HEK293 (cell line): Measurements from ENCODE around the gene GPR180.
A peak's percentile ranks its signal among the peaks of the same experiment; 100 is the strongest.

ENCODE experiments used
- CTCF ChIA-PET: fragments of 350-600 bp; formaldehyde crosslinking; extraction: SDS; loops from one replicate; lab custom pipeline; 2021; ENCODE audit warnings: antibody characterized with exemption; lab: Yijun Ruan, JAX
- POLR2A ChIA-PET: fragments of 300-600 bp; formaldehyde crosslinking; extraction: SDS; loops from one replicate; lab custom pipeline; 2020; ENCODE audit warnings: antibody characterized with exemption, inconsistent platforms; lab: Yijun Ruan, JAX
- H3K27ac ChIP-seq: fragments of 200-500 bp; sonication (Bioruptor generic); 2 replicates; pipeline ENCODE4 v1.5.1; 2014; ENCODE audit warnings: low read depth, low read length, control low read depth, inconsistent platforms; ENCODE audit errors: extremely low read depth
- H3K36me3 ChIP-seq, 2 experiments: fragments of 200-500 bp in 1 of 2; sonication (Bioruptor generic) in 1 of 2; 1 replicate in 1 of 2; 2 replicates in 1 of 2; pipeline ENCODE4 v1.5.1; 2014 to 2017; ENCODE audit warnings: inconsistent platforms in 2 of 2, low read length in 2 of 2; ENCODE audit not compliant: control insufficient read depth in 2 of 2, insufficient read depth in 1 of 2
- H3K4me1 ChIP-seq: fragments of 200-500 bp; sonication (Bioruptor generic); 2 replicates; pipeline ENCODE4 v1.5.1; 2014; ENCODE audit warnings: mild to moderate bottlenecking, low read length, inconsistent platforms; ENCODE audit not compliant: control insufficient read depth, insufficient read depth
- H3K4me3 ChIP-seq: 2 replicates; pipeline ENCODE4 v1.5.1; 2011; ENCODE audit warnings: low read depth, mild to moderate bottlenecking, control low read depth, low read length, moderate library complexity
- H3K9me3 ChIP-seq: fragments of 200-500 bp; sonication (Bioruptor generic); 2 replicates; pipeline ENCODE4 v1.5.1; 2014; ENCODE audit warnings: low read depth, low read length, inconsistent platforms; ENCODE audit not compliant: control insufficient read depth, insufficient read depth
- HOXD13 ChIP-seq: sonication (generic); formaldehyde crosslinking; IDR thresholded peaks from 2 replicates; pipeline ENCODE4 v1.8.0; 2022; ENCODE audit warnings: missing genetic modification reagents, borderline replicate concordance
- SCRT2 ChIP-seq: fragments of 450-650 bp; formaldehyde crosslinking; IDR thresholded peaks from 2 replicates; pipeline ENCODE4 v1.5.1; 2016; ENCODE audit warnings: missing biosample characterization, missing genetic modification characterization
- YY1 ChIP-seq: fragments of 450-650 bp; formaldehyde crosslinking; IDR thresholded peaks from 2 replicates; pipeline ENCODE4 v1.5.1; 2018; ENCODE audit warnings: missing biosample characterization, missing genetic modification characterization
- ZNF157 ChIP-seq: fragments of 450-650 bp; formaldehyde crosslinking; IDR thresholded peaks from 2 replicates; pipeline ENCODE4 v1.5.1; 2016; ENCODE audit warnings: missing biosample characterization, missing genetic modification characterization
- ZNF248 ChIP-seq: fragments of 450-650 bp; formaldehyde crosslinking; IDR thresholded peaks from 2 replicates; pipeline ENCODE4 v1.5.1; 2017; ENCODE audit warnings: missing biosample characterization, missing genetic modification characterization
- ZNF341 ChIP-seq: fragments of 450-650 bp; formaldehyde crosslinking; IDR thresholded peaks from 2 replicates; pipeline ENCODE4; 2016; ENCODE audit warnings: low read depth, missing biosample characterization, missing genetic modification characterization
- ZNF558 ChIP-seq: fragments of 450-650 bp; formaldehyde crosslinking; IDR thresholded peaks from 2 replicates; pipeline ENCODE4 v1.5.1; 2016; ENCODE audit warnings: missing biosample characterization, missing genetic modification characterization
- ZNF654 ChIP-seq: fragments of 450-650 bp; formaldehyde crosslinking; IDR thresholded peaks from 2 replicates; pipeline ENCODE4 v1.5.1; 2016; ENCODE audit warnings: low read depth, missing biosample characterization, missing genetic modification characterization
- ZNF660 ChIP-seq: fragments of 450-650 bp; IDR thresholded peaks from 2 replicates; pipeline ENCODE4 v1.5.1; 2018; ENCODE audit warnings: missing biosample characterization, mild to moderate bottlenecking, missing genetic modification characterization
- ZNF776 ChIP-seq: fragments of 450-650 bp; formaldehyde crosslinking; IDR thresholded peaks from 2 replicates; pipeline ENCODE4 v1.5.0; 2017; ENCODE audit warnings: missing biosample characterization, missing genetic modification characterization, borderline replicate concordance
- ZNF837 ChIP-seq: fragments of 450-650 bp; formaldehyde crosslinking; IDR thresholded peaks from 2 replicates; pipeline ENCODE4 v1.5.1; 2016; ENCODE audit warnings: missing biosample characterization, missing genetic modification characterization
- ZSCAN23 ChIP-seq: fragments of 450-650 bp; formaldehyde crosslinking; IDR thresholded peaks from 2 replicates; pipeline ENCODE4 v1.5.1; 2016; ENCODE audit warnings: missing biosample characterization, missing genetic modification characterization
- ZXDB ChIP-seq: fragments of 450-650 bp; formaldehyde crosslinking; IDR thresholded peaks from 2 replicates; pipeline ENCODE4 v1.5.1; 2016; ENCODE audit warnings: missing biosample characterization, missing genetic modification characterization
- TF ChIP-seq, protein P1 (sequence below): fragments of 450-650 bp; formaldehyde crosslinking; IDR thresholded peaks from 2 replicates; pipeline ENCODE4 v1.5.1; 2016; ENCODE audit warnings: missing biosample characterization, missing genetic modification characterization, low read depth
- TF ChIP-seq, protein P2 (sequence below): fragments of 450-650 bp; formaldehyde crosslinking; conservative IDR thresholded peaks from 2 replicates; pipeline ENCODE4 v1.5.1; 2016; ENCODE audit warnings: low read depth, missing biosample characterization, missing genetic modification characterization
- TF ChIP-seq, protein P3 (sequence below): fragments of 450-650 bp; formaldehyde crosslinking; IDR thresholded peaks from 2 replicates; pipeline ENCODE4 v1.5.0; 2017; ENCODE audit warnings: missing biosample characterization, missing genetic modification characterization, borderline replicate concordance
- TF ChIP-seq, protein P4 (sequence below): fragments of 450-650 bp; formaldehyde crosslinking; IDR thresholded peaks from 2 replicates; pipeline ENCODE4 v1.5.1; 2016; ENCODE audit warnings: missing biosample characterization, missing genetic modification characterization
- TF ChIP-seq, protein P5 (sequence below): fragments of 450-650 bp; formaldehyde crosslinking; IDR thresholded peaks from 2 replicates; pipeline ENCODE4 v1.5.1; 2017; ENCODE audit warnings: missing biosample characterization, missing genetic modification characterization

The GPR180 gene

DNA sequence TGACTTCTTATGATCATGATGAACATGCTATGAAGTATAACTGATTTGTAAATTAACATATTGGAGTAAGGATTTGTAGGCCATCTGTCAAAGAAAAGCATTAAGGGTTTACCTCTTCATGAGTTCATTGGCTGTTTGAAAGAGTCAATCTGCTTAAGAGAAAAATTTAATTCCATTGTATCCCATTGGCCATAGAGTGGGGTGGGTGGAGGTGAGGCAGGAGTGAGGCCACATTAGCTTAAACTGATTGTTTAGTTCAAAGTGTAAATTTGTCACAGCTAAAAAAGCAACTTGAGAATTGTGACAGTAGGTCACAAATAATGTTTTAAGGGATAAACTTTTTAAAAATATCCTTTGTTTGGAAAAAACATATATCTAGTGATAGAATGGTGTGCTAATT is 11.4 kb downstream of the GPR180 start (continued):
- TF ChIP-seq, protein P1, sequence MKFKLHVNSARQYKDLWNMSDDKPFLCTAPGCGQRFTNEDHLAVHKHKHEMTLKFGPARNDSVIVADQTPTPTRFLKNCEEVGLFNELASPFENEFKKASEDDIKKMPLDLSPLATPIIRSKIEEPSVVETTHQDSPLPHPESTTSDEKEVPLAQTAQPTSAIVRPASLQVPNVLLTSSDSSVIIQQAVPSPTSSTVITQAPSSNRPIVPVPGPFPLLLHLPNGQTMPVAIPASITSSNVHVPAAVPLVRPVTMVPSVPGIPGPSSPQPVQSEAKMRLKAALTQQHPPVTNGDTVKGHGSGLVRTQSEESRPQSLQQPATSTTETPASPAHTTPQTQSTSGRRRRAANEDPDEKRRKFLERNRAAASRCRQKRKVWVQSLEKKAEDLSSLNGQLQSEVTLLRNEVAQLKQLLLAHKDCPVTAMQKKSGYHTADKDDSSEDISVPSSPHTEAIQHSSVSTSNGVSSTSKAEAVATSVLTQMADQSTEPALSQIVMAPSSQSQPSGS, result no peak
- TF ChIP-seq ZNF558 (tag by site-specific recombination) (no peak), ZSCAN23 (tag by site-specific recombination) (no peak), ZNF157 (no peak), ZNF776 (tag by site-specific recombination) (no peak), ZXDB (no peak)

DNA sequence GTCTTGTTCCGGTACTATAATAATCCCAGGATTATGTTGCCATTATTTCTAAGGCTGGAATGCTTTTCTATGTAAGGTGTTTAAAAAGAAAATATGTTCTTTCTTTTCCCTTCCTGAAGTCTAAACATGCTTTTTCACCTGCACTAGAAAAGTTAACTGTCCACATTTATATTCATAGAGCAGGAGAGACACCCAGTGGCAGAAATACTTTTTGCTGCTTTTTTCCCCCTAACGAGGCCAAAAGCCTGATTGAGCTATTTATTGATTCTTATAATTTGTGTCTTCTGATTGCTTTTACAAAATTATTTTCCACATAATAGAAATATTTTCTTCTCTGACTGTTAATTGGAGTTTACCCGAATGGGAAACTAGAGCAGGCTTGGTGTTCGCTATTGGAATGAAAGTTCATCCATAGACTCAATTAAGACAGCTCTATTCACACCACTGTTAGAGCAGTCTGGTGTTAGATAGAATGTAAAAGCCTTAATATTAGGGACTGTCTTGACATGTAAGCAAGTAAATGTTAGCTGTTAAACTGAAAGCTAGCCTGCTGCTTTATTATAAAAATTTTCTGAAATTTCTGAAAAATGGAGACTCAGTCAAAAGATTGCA is 15.8 kb downstream of the GPR180 start:
- Histone ChIP-seq H3K9me3 (no peaks in the 10 kb centered on the region), H3K4me3 (no peak overlapping the region), H3K27ac (no peak overlapping the region), H3K4me1 (no peaks in the 10 kb centered on the region), H3K36me3 (peaks cover 0 to 59% of the 10 kb centered on the region in 2 experiments; a peak in 1 of 3 replicates)
- ChIA-PET CTCF (interaction anchor here (0.5 to 8.9 kb wide), 24 partner anchors 9 to 1988 kb away, joined by 3 to 170 read pairs (median 3); no protein-coding TSS in a partner anchor), POLR2A (interaction anchor here (0.8 to 1.6 kb wide), 2 partner anchors 22 to 182 kb away, joined by 3 to 5 read pairs; partner anchors contain the start of gene TGDS)
- TF ChIP-seq, protein P2, sequence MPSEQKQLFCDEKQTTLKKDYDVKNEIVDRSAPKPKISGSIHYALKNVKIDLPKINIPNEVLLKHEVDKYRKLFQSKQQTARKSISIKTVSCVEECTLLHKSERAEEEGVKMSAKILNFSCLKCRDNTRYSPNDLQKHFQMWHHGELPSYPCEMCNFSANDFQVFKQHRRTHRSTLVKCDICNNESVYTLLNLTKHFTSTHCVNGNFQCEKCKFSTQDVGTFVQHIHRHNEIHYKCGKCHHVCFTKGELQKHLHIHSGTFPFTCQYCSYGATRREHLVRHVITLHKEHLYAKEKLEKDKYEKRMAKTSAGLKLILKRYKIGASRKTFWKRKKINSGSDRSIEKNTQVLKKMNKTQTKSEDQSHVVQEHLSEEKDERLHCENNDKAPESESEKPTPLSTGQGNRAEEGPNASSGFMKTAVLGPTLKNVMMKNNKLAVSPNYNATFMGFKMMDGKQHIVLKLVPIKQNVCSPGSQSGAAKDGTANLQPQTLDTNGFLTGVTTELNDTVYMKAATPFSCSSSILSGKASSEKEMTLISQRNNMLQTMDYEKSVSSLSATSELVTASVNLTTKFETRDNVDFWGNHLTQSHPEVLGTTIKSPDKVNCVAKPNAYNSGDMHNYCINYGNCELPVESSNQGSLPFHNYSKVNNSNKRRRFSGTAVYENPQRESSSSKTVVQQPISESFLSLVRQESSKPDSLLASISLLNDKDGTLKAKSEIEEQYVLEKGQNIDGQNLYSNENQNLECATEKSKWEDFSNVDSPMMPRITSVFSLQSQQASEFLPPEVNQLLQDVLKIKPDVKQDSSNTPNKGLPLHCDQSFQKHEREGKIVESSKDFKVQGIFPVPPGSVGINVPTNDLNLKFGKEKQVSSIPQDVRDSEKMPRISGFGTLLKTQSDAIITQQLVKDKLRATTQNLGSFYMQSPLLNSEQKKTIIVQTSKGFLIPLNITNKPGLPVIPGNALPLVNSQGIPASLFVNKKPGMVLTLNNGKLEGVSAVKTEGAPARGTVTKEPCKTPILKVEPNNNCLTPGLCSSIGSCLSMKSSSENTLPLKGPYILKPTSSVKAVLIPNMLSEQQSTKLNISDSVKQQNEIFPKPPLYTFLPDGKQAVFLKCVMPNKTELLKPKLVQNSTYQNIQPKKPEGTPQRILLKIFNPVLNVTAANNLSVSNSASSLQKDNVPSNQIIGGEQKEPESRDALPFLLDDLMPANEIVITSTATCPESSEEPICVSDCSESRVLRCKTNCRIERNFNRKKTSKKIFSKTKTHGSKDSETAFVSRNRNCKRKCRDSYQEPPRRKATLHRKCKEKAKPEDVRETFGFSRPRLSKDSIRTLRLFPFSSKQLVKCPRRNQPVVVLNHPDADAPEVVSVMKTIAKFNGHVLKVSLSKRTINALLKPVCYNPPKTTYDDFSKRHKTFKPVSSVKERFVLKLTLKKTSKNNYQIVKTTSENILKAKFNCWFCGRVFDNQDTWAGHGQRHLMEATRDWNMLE, result no peak
- TF ChIP-seq ZNF654 (tag by site-specific recombination) (peak; percentile 64), HOXD13 (no peak), ZNF660 (0 out of 2 replicates have a peak, but pooled peaks have one; percentile 18), ZNF248 (tag by site-specific recombination) (no peak), ZNF341 (tag by site-specific recombination) (no peak)
- TF ChIP-seq, protein P3, sequence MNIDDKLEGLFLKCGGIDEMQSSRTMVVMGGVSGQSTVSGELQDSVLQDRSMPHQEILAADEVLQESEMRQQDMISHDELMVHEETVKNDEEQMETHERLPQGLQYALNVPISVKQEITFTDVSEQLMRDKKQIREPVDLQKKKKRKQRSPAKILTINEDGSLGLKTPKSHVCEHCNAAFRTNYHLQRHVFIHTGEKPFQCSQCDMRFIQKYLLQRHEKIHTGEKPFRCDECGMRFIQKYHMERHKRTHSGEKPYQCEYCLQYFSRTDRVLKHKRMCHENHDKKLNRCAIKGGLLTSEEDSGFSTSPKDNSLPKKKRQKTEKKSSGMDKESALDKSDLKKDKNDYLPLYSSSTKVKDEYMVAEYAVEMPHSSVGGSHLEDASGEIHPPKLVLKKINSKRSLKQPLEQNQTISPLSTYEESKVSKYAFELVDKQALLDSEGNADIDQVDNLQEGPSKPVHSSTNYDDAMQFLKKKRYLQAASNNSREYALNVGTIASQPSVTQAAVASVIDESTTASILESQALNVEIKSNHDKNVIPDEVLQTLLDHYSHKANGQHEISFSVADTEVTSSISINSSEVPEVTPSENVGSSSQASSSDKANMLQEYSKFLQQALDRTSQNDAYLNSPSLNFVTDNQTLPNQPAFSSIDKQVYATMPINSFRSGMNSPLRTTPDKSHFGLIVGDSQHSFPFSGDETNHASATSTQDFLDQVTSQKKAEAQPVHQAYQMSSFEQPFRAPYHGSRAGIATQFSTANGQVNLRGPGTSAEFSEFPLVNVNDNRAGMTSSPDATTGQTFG (tag by site-specific recombination), result no peak

DNA sequence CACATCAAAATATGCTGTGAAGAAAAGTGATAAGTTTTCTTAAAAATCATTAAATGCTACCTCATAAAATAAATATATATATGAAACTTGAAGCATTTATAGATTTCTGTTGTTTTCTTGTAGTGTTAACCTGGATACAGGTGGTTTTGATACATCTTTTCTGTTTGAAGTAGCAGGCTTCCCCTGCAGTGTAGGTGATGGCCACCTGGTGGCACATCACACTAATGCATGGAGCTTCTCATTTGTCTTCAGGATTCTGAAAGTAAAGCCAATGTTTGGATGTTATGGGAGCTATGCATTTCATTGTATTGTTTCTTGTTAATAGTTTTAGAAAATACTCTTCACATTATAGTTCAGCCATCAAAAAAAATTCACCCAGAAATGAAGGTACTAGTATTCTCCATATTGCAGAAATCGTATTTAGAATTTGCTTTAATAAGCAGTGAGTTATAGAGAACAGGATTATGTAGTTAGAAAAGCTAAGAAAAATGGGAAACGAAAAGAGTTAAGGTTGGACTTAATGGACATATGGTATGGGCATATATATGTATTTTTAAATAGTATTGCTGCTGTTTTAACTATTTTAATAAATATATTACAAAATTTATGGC is 18.7 kb downstream of the GPR180 start:
- H3K27ac ChIP-seq, result no peak overlapping the region
- peaks cover 3 to 65% of the 10 kb centered on the region in 2 experiments; a peak in 2 of 3 replicates for H3K36me3 ChIP-seq
- no peaks in the 10 kb centered on the region for H3K4me1 ChIP-seq
- no peak overlapping the region for H3K4me3 ChIP-seq
- POLR2A ChIA-PET, result no interaction called here
- CTCF ChIA-PET, result interaction anchor here (0.5 to 8.9 kb wide), 19 partner anchors 10 to 1406 kb away, joined by 3 to 170 read pairs (median 4); no protein-coding TSS in a partner anchor
- H3K9me3 ChIP-seq, result no peaks in the 10 kb centered on the region
- TF ChIP-seq YY1 (tag by site-specific recombination) (no peak), ZNF654 (tag by site-specific recombination) (peak; percentile 46), SCRT2 (peak; percentile 67), ZNF837 (no peak)
- TF ChIP-seq, protein P4, sequence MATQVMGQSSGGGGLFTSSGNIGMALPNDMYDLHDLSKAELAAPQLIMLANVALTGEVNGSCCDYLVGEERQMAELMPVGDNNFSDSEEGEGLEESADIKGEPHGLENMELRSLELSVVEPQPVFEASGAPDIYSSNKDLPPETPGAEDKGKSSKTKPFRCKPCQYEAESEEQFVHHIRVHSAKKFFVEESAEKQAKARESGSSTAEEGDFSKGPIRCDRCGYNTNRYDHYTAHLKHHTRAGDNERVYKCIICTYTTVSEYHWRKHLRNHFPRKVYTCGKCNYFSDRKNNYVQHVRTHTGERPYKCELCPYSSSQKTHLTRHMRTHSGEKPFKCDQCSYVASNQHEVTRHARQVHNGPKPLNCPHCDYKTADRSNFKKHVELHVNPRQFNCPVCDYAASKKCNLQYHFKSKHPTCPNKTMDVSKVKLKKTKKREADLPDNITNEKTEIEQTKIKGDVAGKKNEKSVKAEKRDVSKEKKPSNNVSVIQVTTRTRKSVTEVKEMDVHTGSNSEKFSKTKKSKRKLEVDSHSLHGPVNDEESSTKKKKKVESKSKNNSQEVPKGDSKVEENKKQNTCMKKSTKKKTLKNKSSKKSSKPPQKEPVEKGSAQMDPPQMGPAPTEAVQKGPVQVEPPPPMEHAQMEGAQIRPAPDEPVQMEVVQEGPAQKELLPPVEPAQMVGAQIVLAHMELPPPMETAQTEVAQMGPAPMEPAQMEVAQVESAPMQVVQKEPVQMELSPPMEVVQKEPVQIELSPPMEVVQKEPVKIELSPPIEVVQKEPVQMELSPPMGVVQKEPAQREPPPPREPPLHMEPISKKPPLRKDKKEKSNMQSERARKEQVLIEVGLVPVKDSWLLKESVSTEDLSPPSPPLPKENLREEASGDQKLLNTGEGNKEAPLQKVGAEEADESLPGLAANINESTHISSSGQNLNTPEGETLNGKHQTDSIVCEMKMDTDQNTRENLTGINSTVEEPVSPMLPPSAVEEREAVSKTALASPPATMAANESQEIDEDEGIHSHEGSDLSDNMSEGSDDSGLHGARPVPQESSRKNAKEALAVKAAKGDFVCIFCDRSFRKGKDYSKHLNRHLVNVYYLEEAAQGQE (tag by site-specific recombination), result no peak
- TF ChIP-seq, protein P5, sequence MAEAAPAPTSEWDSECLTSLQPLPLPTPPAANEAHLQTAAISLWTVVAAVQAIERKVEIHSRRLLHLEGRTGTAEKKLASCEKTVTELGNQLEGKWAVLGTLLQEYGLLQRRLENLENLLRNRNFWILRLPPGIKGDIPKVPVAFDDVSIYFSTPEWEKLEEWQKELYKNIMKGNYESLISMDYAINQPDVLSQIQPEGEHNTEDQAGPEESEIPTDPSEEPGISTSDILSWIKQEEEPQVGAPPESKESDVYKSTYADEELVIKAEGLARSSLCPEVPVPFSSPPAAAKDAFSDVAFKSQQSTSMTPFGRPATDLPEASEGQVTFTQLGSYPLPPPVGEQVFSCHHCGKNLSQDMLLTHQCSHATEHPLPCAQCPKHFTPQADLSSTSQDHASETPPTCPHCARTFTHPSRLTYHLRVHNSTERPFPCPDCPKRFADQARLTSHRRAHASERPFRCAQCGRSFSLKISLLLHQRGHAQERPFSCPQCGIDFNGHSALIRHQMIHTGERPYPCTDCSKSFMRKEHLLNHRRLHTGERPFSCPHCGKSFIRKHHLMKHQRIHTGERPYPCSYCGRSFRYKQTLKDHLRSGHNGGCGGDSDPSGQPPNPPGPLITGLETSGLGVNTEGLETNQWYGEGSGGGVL (tag by site-specific recombination), result no peak
